AG08396 (cell line): ENCODE data around the gene AKAP17A.
"Not testable (repeated sequence)": the region's sequence is repeated elsewhere in the genome, so short reads cannot be mapped to it uniquely, and the experiment has no call there.

Experiments
- DNase-seq: peaks from one replicate; pipeline ENCODE4 v3.0.0; 2012; ENCODE audit warnings: low spot score, mixed read lengths

The AKAP17A gene

GRCh38 chrX:1591102-1591862 is at the start of gene AKAP17A:
Gene AKAP17A (plus strand): TSS chrX:1591604. CDS start chrX:1593463, 1,859 bp downstream.
- peak; percentile 100 for DNase-seq

- no peak for DNase-seq
These were observed 48.2 kb upstream of the AKAP17A start for GRCh38 chrX:1542994-1543725.

GRCh38 chrX:1545776-1546408 is 45.5 kb upstream of the AKAP17A start:
- no peak for DNase-seq

GRCh38 chrX:1546691-1547251 is 44.6 kb upstream of the AKAP17A start:
- no peak for DNase-seq

- DNase-seq: no peak
These were observed 39.4 kb upstream of the AKAP17A start for GRCh38 chrX:1551959-1552546.

GRCh38 chrX:1554469-1555210 is 36.8 kb upstream of the AKAP17A start:
- DNase-seq: no peak

- DNase-seq: no peak
These were observed 36.0 kb upstream of the AKAP17A start for GRCh38 chrX:1555370-1555769.

GRCh38 chrX:1557442-1557841 is 34.0 kb upstream of the AKAP17A start:
- not testable (repeated sequence) for DNase-seq

- DNase-seq: no peak
These were observed 32.5 kb upstream of the AKAP17A start for GRCh38 chrX:1558761-1559468.

- no peak for DNase-seq
These were observed 30.2 kb upstream of the AKAP17A start for GRCh38 chrX:1561164-1561563.

GRCh38 chrX:1564077-1564476 is 27.3 kb upstream of the AKAP17A start:
- not testable (repeated sequence) for DNase-seq

GRCh38 chrX:1564750-1565683 is 26.4 kb upstream of the AKAP17A start:
- DNase-seq: no peak

- DNase-seq: not testable (repeated sequence)
These were observed 17.2 kb upstream of the AKAP17A start for GRCh38 chrX:1574181-1574580.

- DNase-seq: no peak
These were observed 15.0 kb upstream of the AKAP17A start for GRCh38 chrX:1576201-1576992.

- no peak for DNase-seq
These were observed 13.6 kb upstream of the AKAP17A start for GRCh38 chrX:1577845-1578244.

GRCh38 chrX:1578511-1579173 is 12.8 kb upstream of the AKAP17A start:
- no peak for DNase-seq

GRCh38 chrX:1581132-1581531 is 10.3 kb upstream of the AKAP17A start:
- no peak for DNase-seq
